Large intestine (tissue), 3 donors: Measurements from ENCODE around the gene ZBTB22. TPM values are rescaled to one million over a fixed set of nuclear protein-coding genes. Genes with fewer than 3 reads are reported as not detected.

Experiments used
- DNase-seq, 2 donors: peaks; one replicate each; pipeline versions ENCODE4 v3.0.0 to v3.0.0-alpha.2; 2013
- H3K27ac ChIP-seq: one replicate; pipeline ENCODE4 v1.5.1; 2013; ENCODE audit warnings: low read length
- H3K27me3 ChIP-seq: 2 replicates; pipeline ENCODE4 v1.6.1; 2013; ENCODE audit warnings: low read length; ENCODE audit not compliant: control insufficient read depth, insufficient read depth
- H3K36me3 ChIP-seq: 2 replicates; pipeline ENCODE4 v1.6.1; 2013; ENCODE audit warnings: low read length; ENCODE audit not compliant: control insufficient read depth, insufficient read depth
- H3K4me1 ChIP-seq: one replicate; pipeline ENCODE4 v1.6.1; 2013; ENCODE audit warnings: low read length; ENCODE audit not compliant: control insufficient read depth, insufficient read depth
- H3K4me3 ChIP-seq: one replicate; pipeline ENCODE4 v1.5.1; 2013; ENCODE audit warnings: low read length
- H3K9me3 ChIP-seq: one replicate; pipeline ENCODE4 v1.6.1; 2013; ENCODE audit warnings: mild to moderate bottlenecking, low read depth, low read length, moderate library complexity; ENCODE audit not compliant: control insufficient read depth
- WGBS: methylation state at CpG from one replicate; pipeline ENCODE4 v1.1.5; 2013; ENCODE audit warnings: low lambda C conversion rate; ENCODE audit not compliant: insufficient coverage; 5-methylcytosine and 5-hydroxymethylcytosine counted together
- polyA plus RNA-seq: library from polyadenylated mRNA; unstranded; fragments of 120-200 nt; gene quantifications from one replicate; pipeline ENCODE4 v1.2.1, GENCODE V29; 2013

Gene ZBTB22
- polyA plus RNA-seq, 1 donor, result 16.7 TPM

- WGBS, result no CpG with 5 or more reads among the region's 17 CpGs
- Histone ChIP-seq H3K9me3 (no peaks in the 10 kb centered on the region), H3K4me3 (no peak overlapping the region), H3K4me1 (peaks cover 36% of the 10 kb centered on the region), H3K27ac (no peak overlapping the region), H3K27me3 (no peaks in the 10 kb centered on the region), H3K36me3 (peaks cover 39% of the 10 kb centered on the region)
- DNase-seq, result no peak
Measured at GRCh38 chr6:33315793-33316602, 1.5 kb downstream of the ZBTB22 start.

DNA sequence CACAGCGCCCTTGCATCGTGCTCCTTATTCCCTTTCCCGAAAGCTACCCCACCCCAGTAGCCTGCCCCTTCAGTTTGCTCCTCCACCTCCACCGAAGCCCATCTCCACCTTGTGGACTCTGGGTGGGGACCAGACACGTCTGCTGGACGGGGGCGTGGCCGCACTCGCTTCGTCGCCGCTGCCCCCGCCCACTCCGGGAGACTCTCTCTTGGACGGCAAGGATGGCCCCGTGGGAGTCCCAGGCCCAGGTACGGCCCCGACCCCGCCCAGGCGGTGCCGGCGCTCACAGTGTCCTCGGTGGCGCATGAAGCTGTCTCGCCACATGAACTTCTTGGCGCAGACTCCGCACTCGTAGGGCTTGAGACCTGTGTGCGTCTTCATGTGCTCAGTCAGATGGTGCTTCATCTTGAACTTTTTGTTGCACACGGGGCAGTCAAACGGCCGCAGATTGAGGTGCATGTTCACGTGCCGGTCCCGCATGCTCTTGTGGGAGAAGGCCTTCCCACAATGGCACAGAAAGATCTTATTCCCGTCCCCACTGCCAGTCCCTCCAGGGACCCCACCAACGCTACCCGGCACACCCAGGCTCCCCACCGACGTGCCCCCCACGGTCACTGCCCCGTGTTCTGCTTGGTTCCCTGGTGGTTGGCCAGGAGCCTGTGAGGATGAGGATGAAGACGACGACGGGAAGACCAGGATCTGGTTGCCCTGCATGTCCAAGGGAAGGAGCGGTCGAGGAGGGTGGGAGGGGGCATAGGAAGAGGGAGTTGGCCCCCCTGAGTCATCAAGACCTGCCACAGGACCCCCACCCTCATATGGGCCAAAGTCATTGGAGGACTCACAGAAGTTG, 2.4 kb downstream of the ZBTB22 start:
- peaks cover 38% of the 10 kb centered on the region for H3K36me3 ChIP-seq
- WGBS, result no CpG with 5 or more reads among the region's 47 CpGs
- peak overlapping the region; percentile 92 for H3K4me3 ChIP-seq
- H3K27ac ChIP-seq, result peak overlapping the region; percentile 96
- peak; percentile 65 to 79 for DNase-seq
- peaks cover 36% of the 10 kb centered on the region for H3K4me1 ChIP-seq
- no peaks in the 10 kb centered on the region for H3K9me3 ChIP-seq
- H3K27me3 ChIP-seq, result no peaks in the 10 kb centered on the region

DNA sequence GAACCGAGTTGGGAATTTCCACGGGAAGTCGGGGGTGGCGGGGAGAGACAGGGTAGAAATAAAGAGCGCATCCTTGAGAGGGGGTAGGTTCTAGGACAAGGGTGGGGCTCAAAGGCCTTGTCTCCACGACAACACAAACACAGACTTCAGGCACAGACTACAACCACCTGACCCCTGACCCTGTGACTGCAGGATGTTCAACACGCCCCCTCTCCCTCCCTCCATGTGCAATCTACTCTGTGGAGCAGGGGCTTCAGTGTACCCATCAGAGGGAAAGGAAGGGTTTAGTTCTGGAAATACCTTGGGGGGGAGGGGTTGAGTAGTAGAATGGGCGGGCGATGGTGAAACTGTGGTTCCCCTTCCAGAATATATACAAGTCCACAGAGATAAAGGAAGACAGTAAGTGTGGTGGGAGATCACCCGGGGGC, 3.0 kb downstream of the ZBTB22 start:
- WGBS, result no CpG with 5 or more reads among the region's 10 CpGs
- Histone ChIP-seq H3K4me3 (peak overlapping the region; percentile 92), H3K36me3 (peaks cover 35% of the 10 kb centered on the region), H3K4me1 (peaks cover 36% of the 10 kb centered on the region), H3K9me3 (no peaks in the 10 kb centered on the region), H3K27ac (peak overlapping the region; percentile 96), H3K27me3 (no peaks in the 10 kb centered on the region)
- peak; percentile 89 to 90 for DNase-seq

DNA sequence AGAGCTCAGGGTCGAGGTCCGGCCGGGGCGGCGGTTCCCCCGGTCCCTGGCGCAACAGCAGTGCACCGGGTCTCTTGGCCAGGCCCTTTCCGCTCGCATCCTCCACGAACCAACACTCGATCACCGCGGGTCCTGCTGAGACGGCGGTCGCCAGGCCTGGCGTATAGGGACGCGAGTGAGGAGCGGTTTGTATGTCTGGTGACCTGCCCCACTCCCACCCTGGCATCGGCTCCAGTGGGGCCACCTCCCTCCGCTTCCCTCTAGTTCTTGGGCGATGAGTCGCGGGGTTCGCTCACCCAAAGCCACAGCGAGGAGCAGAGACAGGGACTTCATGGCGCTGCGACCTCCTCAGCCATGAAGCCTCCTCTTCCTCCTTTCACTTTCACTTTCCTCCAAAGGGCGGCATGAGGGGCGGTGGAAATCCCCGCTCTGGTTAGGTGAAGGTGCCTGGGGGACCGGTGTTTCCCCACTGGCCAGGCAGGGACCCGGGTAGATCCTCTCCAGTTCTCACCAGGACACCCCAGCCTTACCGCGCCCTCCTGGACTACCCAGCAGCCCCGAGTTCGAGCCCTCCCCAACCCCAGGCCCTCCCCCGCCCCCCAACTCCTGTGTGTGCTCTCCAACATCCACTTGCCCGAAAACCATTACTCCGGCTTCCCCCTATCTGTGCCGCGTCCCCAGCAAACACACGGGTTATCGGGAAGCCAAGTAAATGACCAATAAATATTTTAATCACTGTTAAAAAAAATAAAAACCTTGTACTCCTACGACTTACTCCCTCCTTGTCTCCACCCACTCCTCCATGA, 3.6 kb downstream of the ZBTB22 start, which contains the start of gene TAPBP:
TAPBP (minus strand) TSS at position 370 of the 806 bp plus-strand sequence; CDS start at position 333, 37 bp downstream.
- H3K36me3 ChIP-seq, result peaks cover 29% of the 10 kb centered on the region
- no peaks in the 10 kb centered on the region for H3K27me3 ChIP-seq
- no CpG with 5 or more reads among the region's 47 CpGs for WGBS
- H3K4me1 ChIP-seq, result peaks cover 34% of the 10 kb centered on the region
- H3K27ac ChIP-seq, result peak within 1 kb of the TSS; percentile 96
- H3K9me3 ChIP-seq, result no peaks in the 10 kb centered on the region
- DNase-seq, result peak; percentile 62 to 85
- H3K4me3 ChIP-seq, result peak within 1 kb of the TSS; percentile 92

DNA sequence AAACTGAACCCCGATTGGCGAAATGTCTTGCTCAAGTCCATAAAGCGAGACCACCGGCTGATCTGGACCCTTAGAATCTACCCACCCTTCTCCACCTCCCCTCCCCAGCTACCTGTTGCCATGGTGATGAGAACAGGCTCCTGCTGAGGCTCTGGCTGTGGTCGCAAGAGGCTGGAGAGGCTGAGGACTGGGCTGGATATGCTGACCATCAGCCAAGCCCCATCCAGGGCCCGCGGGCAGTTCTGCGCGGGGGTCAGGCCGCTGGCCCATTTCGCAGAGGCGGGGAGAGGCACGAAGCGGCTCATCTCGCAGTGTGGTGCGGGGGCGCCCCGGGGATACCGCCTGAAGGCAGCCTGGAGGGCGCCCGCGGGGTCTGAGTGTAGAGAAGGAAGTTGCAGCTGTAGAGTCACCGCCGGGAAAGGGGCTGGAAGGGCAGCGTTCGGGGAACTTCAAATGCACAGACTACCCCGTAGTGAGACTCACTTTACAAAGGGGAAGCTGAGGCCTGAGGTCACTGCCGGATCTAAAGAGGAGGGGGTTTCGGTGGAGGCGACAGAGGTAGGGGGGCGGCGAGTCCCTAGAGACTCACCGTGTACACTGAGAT, 4.3 kb downstream of the ZBTB22 start:
- peaks cover 28% of the 10 kb centered on the region for H3K4me1 ChIP-seq
- no peaks in the 10 kb centered on the region for H3K27me3 ChIP-seq
- peaks cover 27% of the 10 kb centered on the region for H3K36me3 ChIP-seq
- WGBS, result no CpG with 5 or more reads among the region's 33 CpGs
- peak; percentile 37 to 72 for DNase-seq
- peak overlapping the region; percentile 92 for H3K4me3 ChIP-seq
- no peaks in the 10 kb centered on the region for H3K9me3 ChIP-seq
- peak overlapping the region; percentile 96 for H3K27ac ChIP-seq

GRCh38 chr6:33312361-33313104, 5.0 kb downstream of the ZBTB22 start:
- H3K4me3 ChIP-seq, result peak overlapping the region; percentile 92
- DNase-seq, result peak; percentile 83 to 90
- H3K4me1 ChIP-seq, result peaks cover 27% of the 10 kb centered on the region
- WGBS, result no CpG with 5 or more reads among the region's 29 CpGs
- H3K36me3 ChIP-seq, result peaks cover 27% of the 10 kb centered on the region
- no peaks in the 10 kb centered on the region for H3K9me3 ChIP-seq
- peak overlapping the region; percentile 96 for H3K27ac ChIP-seq
- no peaks in the 10 kb centered on the region for H3K27me3 ChIP-seq

- H3K4me1 ChIP-seq, result no peaks in the 10 kb centered on the region
- no peak for DNase-seq
Measured at GRCh38 chr6:33306356-33306755, 11.2 kb downstream of the ZBTB22 start.

DNA sequence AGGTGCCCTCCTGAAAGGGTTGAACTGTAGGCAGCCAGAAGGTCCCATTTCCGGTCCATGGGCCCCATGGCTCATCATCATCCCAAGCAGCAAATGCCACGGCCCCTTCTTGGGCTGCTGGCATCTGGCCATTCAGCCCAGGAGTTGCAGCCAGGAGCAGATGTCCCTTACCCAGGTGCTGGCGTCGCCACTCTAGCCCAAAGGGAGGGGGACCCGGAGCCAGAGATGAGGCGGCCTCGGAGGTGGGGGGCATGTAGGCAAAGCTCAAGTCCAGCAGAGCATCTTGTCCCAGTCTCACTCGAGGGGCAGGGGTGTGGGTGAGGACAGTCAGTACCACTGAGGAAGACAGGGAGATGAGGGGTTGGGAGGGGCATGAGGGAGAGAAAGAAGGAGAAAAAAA, 12.5 kb downstream of the ZBTB22 start:
- no CpG with 5 or more reads among the region's 8 CpGs for WGBS
- H3K4me3 ChIP-seq, result no peak overlapping the region
- no peaks in the 10 kb centered on the region for H3K4me1 ChIP-seq
- no peak for DNase-seq
- no peak overlapping the region for H3K27ac ChIP-seq
- peaks cover 39% of the 10 kb centered on the region for H3K36me3 ChIP-seq
- H3K9me3 ChIP-seq, result no peaks in the 10 kb centered on the region
- H3K27me3 ChIP-seq, result no peaks in the 10 kb centered on the region

More at GRCh38 chr6:33306356-33306755, 11.2 kb downstream of the ZBTB22 start:
- no CpG with 5 or more reads among the region's 4 CpGs for WGBS
- Histone ChIP-seq H3K4me3 (no peak overlapping the region), H3K27ac (no peak overlapping the region), H3K9me3 (no peaks in the 10 kb centered on the region), H3K36me3 (peaks cover 48% of the 10 kb centered on the region), H3K27me3 (no peaks in the 10 kb centered on the region)

GRCh38 chr6:33304216-33304615, 13.3 kb downstream of the ZBTB22 start:
- H3K9me3 ChIP-seq, result no peaks in the 10 kb centered on the region
- H3K36me3 ChIP-seq, result peaks cover 35% of the 10 kb centered on the region
- H3K4me1 ChIP-seq, result no peaks in the 10 kb centered on the region
- no peak overlapping the region for H3K27ac ChIP-seq
- no peak overlapping the region for H3K4me3 ChIP-seq
- no peaks in the 10 kb centered on the region for H3K27me3 ChIP-seq
- no peak for DNase-seq
- no CpG with 5 or more reads among the region's 16 CpGs for WGBS
